ENCODE data around the gene ART4.

DNA sequence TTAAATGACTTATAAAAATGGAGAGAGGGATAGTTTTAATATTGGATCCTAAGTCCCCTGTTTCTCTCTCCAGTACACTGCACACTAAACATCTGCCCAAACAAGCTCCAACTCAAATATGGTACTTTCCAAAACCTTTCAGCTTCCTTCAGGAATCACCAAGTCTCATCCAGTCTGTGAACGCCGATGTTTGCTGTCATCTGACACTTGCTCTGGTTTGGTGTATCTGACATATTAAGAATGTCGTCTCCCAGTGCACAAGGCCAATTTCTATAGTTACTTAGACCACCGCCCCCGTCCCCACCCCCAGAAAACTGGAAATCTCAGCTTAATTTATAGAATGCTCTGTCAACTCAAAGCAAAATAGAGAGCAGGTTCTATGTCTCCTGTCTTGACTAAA, 47.4 kb upstream of the ART4 start:
- TF ChIP-seq, protein P1, sequence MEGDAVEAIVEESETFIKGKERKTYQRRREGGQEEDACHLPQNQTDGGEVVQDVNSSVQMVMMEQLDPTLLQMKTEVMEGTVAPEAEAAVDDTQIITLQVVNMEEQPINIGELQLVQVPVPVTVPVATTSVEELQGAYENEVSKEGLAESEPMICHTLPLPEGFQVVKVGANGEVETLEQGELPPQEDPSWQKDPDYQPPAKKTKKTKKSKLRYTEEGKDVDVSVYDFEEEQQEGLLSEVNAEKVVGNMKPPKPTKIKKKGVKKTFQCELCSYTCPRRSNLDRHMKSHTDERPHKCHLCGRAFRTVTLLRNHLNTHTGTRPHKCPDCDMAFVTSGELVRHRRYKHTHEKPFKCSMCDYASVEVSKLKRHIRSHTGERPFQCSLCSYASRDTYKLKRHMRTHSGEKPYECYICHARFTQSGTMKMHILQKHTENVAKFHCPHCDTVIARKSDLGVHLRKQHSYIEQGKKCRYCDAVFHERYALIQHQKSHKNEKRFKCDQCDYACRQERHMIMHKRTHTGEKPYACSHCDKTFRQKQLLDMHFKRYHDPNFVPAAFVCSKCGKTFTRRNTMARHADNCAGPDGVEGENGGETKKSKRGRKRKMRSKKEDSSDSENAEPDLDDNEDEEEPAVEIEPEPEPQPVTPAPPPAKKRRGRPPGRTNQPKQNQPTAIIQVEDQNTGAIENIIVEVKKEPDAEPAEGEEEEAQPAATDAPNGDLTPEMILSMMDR (conservative IDR thresholded peaks at IDR 0.05) = no peak
- TF ChIP-seq ZFX (IDR thresholded peaks at IDR 0.05) = no peak
